Stimulated activated CD4-positive, alpha-beta T cell treated with anti-CD3 and anti-CD28 coated beads, TNF-alpha, amount 100 ng/mL, for 1 hour (primary cell): ENCODE data around the gene NDEL1.

ENCODE experiments used
- DNase-seq, 3 donors: peaks; one replicate each; pipeline ENCODE4 v3.0.0-alpha.2; 2020; ENCODE audit warnings: low read depth in 3 of 3, low spot score in 1 of 3

Gene NDEL1

DNA sequence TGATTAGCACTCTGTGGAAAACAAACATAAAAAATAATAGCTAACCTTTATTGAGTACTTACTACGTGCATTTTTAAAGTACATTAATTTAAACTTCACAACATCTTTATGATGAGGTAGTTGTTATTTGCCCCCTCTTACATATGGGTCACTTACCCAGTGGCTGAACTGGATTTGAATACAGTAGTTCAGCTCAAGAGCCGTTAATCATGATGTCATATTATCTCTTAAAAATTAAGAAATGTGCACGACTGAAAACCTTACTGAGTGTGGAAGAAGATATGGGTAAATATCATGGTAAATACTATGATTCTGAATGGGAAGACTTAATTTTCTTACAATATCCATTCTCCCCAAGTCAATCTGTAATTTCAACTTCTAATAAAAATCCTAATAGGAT is 17.6 kb downstream of the NDEL1 start:
- DNase-seq = no peak

GRCh38 chr17:8455665-8456209 is 20.1 kb downstream of the NDEL1 start:
- no peak for DNase-seq

DNA sequence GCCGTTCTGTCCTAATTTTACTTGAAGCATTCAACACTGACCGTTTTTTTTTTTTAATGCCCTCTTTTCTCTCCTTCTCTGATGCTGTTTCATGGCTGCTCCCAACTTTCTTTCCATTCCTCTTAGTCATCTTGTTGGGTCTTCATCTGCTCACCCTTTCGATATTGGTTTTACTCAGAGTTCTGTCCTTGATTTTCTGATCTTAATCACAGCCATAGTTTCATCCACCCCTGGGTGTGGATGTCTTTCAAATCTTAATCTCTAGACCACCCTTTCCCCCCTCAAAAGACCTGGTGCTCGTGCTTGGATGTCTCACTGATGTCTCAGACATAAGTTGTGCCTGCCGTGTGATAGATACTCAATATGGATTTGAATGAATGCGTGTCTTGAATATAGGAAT is 22.4 kb downstream of the NDEL1 start:
- DNase-seq = no peak

DNA sequence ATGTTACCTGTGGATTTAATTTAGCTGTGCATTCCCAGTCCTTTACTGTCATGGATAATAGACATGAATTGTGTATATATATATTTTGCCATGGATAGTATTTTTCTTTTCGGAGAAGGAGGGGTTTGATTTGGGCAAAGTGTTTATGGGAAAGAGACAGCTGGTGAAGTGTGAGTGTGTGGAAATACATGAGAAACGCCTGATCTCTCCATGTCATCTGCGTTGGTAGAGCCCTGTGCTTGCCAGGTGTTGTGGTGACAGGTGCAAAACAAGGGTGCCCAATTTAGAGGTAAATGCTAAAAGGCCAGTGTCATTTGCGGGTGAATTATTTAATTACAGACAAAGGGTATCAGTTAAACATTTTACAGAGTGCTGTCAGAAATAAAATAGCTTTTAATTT is 23.4 kb downstream of the NDEL1 start:
- DNase-seq = no peak

DNA sequence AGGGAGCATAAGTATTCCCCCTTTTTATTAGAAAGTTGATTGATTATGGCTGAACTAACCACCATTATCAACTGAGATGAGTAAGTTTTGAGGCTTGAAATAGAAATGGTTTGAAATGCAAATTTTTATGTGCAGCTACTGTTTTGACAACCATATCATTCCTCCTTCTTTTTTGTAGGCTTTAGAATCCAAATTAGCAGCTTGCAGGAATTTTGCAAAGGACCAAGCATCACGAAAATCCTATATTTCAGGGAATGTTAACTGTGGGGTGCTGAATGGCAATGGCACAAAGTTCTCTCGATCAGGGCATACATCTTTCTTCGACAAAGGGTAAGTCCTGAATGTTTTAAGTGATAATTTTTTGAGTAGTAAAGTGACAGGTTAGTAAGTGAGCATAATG is 24.1 kb downstream of the NDEL1 start:
- no peak for DNase-seq

- DNase-seq = no peak
Measured at GRCh38 chr17:8462564-8462963, 26.9 kb downstream of the NDEL1 start.

- no peak for DNase-seq
Measured at GRCh38 chr17:8463099-8463498, 27.4 kb downstream of the NDEL1 start.

- no peak for DNase-seq
Measured at GRCh38 chr17:8464941-8465340, 29.3 kb downstream of the NDEL1 start.

DNA sequence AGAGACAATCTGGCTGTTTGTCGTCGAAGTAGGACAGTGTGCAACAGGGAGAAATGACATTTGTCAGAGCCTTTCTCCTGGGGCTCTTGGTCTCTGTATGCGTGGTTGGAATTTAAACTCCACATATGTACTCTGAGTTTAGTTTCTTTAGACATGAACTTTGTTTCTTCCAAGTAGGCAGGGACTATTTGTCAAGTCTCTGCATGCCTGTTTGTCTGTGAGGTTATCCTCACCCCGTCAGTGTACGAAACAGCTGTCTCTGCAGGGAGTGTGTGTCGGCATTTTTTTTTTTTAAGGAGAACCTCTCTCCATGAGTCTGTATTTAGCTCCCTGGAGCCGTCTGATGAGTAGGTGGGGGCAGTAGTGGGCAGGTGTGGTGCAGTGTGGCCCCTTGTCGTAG is 29.7 kb downstream of the NDEL1 start:
- DNase-seq = no peak

- no peak for DNase-seq
Measured at GRCh38 chr17:8465759-8466158, 30.1 kb downstream of the NDEL1 start.

- DNase-seq = no peak
Measured at GRCh38 chr17:8466456-8466855, 30.8 kb downstream of the NDEL1 start.

- no peak for DNase-seq
Measured at GRCh38 chr17:8466873-8467272, 31.2 kb downstream of the NDEL1 start.

DNA sequence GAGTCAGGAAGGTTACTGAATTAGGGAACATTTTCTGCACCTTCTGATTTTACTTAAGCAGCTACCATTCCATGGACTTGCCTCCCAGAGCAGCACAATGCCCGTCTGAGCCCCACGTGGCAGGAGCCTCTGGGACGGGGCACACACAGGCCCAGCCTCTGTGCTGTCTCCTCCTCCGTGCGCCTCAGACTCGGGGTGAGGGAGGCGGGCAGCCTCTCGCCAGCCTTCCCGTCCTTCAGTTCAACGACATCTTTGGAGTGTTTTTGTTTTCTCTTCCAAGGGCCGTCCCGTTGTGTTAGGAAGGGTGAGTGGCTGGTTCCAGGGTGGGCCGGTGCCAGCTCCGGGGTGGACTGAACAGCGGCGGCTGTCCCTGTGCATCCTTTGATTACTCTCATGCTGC is 31.8 kb downstream of the NDEL1 start:
- DNase-seq = no peak

GRCh38 chr17:8468127-8468526 is 32.4 kb downstream of the NDEL1 start:
- no peak for DNase-seq

DNA sequence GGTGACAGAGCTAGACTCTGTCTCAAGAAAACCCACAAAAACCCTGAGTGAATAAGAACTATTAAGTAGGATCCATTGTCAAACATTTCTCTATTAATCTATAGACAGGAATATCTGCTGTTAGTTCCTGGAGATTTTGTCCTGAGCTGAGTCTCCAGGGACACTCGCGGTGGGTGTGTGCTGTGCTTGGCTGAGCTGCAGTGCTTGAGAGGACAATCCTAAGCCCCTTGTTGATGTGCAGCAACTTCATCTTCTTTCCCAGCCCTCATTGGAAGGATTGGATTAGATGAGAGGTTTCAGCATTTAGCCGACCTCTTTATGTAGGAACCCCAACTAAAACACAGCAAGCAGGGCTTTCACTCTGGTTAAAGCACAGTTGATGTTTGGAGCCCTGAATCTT is 33.3 kb downstream of the NDEL1 start:
- DNase-seq = no peak

GRCh38 chr17:8469964-8470363 is 34.3 kb downstream of the NDEL1 start:
- no peak for DNase-seq

- DNase-seq = no peak
Measured at GRCh38 chr17:8470447-8471047, 34.9 kb downstream of the NDEL1 start.

DNA sequence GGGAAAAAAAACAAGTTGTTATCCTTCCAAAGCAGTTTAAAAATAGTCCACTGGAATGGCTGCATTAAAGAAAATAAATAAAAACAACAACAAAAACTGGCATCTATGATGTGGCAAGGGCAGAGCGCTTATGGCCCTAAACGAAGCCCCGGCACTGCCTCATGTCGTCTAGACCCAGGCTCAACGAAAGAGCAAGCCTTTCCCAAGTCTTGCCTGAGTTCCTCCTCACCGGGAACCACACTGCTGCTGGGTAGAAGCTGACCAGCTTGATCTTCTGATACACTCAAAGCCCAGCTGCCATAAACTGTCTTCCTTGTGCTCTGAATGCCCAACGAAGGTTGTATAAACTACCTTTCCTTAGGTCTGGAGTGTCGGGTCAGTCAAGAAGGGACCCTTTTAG is 37.0 kb downstream of the NDEL1 start:
- DNase-seq = no peak

DNA sequence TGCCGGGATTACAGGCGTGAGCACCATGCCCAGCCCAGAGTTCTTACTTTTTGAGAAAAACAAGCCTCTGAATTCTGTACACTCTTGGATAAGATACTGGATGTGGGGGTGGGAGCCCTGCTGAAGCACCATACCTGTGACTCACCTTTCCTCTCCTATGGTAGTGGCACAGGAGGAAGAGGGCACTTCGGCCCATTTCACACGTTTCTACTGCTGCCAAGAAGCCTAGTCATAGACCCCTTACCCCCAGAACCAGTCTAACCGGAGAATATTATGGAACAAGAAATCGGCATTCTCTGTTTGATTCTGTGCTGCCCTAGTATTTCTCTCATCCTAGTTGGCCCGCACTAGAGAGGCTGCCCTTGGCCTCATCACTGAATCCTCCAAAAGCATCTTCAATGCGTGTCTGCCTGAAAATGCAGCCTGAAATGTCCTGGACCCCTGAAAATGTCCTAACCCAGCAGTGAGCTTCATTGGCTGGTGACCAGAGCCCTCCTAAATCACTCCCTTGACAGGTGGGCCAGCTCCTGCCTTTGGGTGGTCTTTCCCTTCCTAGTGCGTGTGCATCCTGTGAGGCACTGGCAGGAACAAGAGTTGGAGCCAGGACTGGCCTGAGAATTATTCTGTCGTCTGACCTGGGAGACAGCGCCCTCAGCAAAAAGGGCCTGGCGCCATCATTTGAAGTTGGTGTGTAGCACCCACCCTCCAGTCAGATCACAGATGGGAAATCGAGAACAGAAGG is 37.9 kb downstream of the NDEL1 start:
- no peak for DNase-seq

- no peak for DNase-seq
Measured at GRCh38 chr17:8474826-8475225, 39.1 kb downstream of the NDEL1 start.

- no peak for DNase-seq
Measured at GRCh38 chr17:8475227-8475626, 39.5 kb downstream of the NDEL1 start.

DNA sequence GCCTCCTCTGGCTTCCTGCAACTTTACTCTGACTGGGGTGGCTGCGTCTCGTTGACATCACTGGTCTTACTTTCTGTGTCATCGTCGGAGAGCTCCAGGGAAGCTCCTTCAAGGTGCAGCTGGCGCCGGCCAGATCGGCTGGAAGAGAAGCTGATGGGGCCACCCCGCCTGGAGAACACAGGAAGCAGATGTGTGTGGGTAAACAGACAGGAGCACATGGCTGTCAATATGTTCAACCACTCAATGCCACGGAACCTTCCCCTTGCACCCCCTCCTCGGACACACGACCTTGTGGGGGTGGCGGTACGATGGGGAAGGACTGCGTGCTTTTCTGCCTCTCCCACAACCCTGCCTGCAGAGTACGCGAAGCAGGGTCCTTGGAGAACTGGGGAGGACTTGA is 40.1 kb downstream of the NDEL1 start:
- no peak for DNase-seq

- no peak for DNase-seq
Measured at GRCh38 chr17:8476741-8477140, 41.1 kb downstream of the NDEL1 start.
